Erythroblast (primary cell): Measurements from ENCODE around the gene AGAP1.
A peak's percentile ranks its signal among the peaks of the same experiment; 100 is the strongest.

Source experiments
- DNase-seq, 2 experiments: peaks; one replicate each; lab custom pipeline; 2025; lab: John Stamatoyannopoulos, UW
- GATA1 ChIP-seq: IDR thresholded peaks from 2 replicates; pipeline ENCODE4 v1.6.1; 2011; ENCODE audit warnings: low read depth, mild to moderate bottlenecking, control low read depth, low read length, moderate library complexity
- POLR2A ChIP-seq: IDR thresholded peaks from 2 replicates; pipeline ENCODE4 v1.6.1; 2011; ENCODE audit warnings: mild to moderate bottlenecking, low read length

Gene AGAP1

DNA sequence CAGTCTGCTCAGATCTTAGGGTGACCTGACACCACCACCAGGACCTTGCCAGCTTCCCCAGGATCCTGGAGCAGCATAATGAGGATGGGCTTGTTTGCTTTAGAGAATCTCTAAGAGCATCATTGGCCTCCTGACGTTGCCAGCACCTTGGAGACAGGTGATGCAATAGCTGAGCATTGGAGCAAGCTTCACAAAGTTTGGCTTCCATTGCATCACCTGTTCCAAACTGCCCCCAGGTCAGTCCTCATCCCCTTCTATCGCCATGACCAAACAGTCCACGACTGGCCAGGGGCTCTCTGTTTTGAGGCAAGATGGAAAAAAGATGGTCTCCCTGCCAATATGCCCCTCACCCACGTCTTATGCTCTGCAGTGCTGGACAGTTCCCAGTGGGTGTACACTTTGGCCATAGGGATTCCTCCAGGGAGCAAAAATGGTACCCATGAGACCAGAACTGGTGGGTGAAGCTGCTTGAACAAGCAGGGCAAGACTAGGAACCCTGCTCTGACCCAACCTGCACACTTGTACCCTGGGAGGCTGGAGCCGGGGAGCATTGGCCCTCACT is 22.6 kb upstream of the AGAP1 start:
- no peak for DNase-seq
- no peak for TF ChIP-seq POLR2A
- no peak for TF ChIP-seq GATA1

DNA sequence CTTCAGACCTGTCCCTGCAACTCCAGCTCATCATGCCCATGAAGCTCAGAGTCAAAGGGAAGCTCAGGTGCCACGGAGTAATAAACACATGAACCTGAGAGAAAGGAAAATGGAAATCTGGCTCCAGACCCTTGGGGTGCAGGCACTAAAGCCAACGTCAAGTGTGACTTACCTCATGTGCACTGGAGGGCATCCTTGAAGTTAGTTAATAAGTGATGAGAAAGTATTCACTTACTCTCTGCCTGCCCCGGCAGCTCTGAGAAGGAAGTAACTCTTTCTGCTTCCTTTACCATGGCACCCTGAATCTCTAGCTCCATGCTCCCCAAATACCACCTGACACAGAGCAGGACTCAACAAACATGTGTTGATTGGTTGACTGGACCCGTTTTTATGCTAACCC is 21.4 kb upstream of the AGAP1 start:
- DNase-seq, result no peak
- TF ChIP-seq POLR2A, result no peak

DNA sequence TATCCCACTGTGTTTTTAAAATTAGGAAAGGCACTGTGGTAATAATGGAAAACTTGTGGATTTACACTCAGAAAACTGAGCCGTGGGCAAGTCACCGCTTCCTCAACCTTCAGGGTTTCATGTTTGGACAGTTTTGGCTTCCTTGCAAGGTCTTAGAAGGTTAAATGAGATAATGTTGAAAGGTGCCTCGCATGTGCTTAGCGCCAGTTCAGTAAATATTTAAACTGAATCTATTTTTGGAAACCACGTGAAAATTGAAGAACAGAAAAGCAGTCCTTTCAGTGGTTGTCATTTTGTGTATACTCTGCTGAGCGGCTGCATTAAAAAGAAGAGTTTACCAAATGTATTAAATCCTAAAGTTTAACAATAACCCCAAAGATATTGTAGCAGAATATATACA is 15.2 kb upstream of the AGAP1 start:
- TF ChIP-seq POLR2A (no peak), GATA1 (no peak)
- DNase-seq, result no peak

DNA sequence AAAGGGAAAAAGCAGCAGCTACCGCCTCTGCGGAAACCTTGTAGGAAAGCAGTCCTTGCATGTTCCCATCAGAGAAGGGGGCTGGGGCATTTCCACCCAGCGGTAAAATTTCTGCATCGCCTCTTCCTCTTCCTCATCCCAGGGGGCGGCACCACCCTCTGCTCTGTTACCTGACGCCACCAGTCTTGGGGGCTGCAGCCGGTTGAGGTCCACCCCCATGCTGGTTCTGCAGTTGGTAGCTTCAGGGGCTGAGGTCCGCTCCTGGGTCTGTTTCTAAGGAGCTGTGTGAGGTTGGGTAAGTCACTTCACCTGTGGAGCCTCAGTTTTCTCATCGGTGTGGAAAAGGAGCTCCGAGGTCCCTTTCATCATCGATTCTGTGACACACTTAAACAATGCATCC is 14.2 kb upstream of the AGAP1 start:
- DNase-seq, result no peak

DNA sequence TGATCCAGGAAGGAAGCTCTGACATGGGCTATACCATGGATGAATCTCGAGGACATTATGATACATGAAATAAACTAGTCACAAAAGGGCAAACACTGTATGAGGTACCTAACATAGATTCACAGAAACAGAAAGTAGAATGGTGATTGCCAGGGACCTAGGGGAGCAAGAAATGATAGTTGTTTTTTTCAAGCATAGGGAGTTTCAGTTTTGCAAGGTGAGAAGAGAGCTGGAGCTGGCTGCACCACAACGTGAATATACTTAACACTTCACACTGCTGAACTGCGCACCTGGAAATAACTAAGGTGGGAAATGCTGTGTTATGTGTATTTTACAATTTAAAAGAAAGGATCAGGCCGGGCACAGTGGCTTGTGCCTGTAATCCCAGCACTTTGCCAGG is 13.2 kb upstream of the AGAP1 start:
- TF ChIP-seq POLR2A (no peak), GATA1 (no peak)
- DNase-seq, result no peak

More for the DNA sequence above, 14.2 kb upstream of the AGAP1 start:
- TF ChIP-seq GATA1, result no peak
- no peak for TF ChIP-seq POLR2A

DNA sequence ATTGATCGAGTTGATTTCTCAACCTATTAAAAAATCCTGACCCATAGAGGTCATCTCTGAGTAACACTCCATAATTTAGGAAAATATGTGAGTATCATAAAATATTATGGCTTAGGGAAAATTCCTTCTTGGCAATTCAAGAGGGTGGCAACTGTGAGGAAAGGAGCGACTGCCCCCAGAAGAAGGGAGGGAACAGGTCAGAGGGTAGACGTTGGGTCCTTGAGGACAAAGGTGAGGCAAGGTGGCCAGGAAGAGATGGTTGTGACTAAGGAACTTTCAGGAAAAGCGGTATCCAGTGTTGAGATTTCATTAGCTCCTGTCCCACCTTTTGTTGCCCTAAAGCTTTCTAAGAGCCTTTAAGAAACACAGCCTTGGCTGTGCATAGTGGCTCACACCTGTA is 10.5 kb upstream of the AGAP1 start:
- DNase-seq, result no peak
- TF ChIP-seq POLR2A (no peak), GATA1 (no peak)

DNA sequence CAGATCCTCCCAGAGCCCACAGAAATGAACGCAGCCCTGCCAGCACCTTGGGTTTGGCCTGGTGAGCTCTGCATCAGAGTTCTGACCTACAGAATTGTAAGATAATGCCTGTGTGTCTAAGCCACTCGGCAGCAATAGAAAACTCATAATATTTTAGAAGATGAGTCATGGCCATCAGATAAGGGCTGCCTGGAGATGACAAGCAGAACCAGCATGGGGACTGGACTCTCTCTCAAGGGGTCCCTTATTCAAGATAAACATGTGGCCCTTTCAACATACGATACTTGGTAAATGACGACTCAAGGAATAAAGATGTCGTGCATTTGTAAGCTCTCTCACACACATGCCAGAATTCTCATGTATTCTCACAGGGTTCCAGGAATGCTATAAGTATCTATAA is 8.5 kb upstream of the AGAP1 start:
- DNase-seq, result no peak
- TF ChIP-seq GATA1 (no peak), POLR2A (no peak)

DNA sequence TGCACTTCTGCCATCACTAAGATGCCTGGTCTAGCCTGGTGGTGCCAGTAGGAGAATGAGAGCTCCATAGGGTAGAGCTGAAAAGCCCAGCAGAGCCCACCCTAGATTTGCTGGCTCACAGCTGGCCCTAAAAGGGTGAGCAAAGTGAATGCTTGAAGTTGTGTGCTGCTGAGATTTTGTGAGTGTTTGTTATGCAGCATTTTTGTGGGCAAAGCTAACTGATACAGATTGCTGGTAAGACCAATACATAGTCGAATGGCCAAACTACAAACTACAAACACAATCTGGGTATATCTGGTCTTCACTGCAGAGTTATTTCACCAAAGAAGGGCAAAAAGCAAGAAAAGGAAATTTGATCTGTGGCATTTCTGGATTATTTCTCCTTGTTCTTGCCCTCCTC is 7.1 kb upstream of the AGAP1 start:
- TF ChIP-seq POLR2A (no peak), GATA1 (no peak)
- no peak for DNase-seq

DNA sequence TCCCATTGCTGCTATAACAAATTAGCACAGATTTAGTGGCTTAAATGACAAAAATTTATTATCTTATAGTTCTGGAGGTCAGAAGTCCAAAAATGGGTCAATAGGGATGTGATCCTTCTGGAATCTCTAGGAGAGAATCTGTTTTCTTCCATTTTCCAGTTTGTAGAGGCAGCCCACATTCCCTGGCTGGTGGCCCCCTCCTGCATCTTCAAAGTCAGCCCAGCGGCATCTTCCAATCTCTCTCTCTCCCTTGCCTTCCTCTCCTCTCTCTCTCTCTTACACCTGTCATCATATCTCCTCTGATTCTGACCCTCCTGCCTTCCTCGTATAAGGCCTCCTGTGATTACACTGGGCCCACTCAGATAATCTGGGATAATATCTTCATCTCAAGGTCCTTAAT is 3.9 kb upstream of the AGAP1 start:
- TF ChIP-seq POLR2A (no peak), GATA1 (no peak)
- DNase-seq, result no peak

DNA sequence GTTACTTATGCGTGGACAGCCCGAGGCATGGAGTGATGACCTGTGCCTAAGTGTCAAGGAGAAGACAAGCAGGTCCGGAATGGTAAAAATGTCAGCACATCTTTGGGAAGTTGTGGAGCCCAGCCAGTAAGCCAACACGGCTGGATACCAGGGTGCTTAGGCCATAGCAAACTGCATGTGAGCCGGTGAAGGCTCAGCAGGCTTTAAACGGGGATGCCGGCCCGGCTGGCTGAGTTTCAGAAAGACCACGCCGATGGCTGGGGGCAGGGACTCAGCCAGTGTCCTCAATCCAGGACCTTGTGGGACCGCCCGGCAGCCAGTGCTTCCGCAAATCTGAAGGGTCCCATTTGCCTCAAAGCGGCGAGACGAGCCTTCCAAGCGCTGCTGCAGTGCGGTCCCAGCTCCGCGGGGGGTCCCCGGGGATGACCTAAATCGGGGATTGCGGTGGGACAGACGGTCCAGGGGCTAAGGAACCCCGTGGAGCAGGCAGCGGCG is 946 bp upstream of the AGAP1 start:
- TF ChIP-seq GATA1, result no peak
- TF ChIP-seq POLR2A, result no peak
- no peak for DNase-seq

DNA sequence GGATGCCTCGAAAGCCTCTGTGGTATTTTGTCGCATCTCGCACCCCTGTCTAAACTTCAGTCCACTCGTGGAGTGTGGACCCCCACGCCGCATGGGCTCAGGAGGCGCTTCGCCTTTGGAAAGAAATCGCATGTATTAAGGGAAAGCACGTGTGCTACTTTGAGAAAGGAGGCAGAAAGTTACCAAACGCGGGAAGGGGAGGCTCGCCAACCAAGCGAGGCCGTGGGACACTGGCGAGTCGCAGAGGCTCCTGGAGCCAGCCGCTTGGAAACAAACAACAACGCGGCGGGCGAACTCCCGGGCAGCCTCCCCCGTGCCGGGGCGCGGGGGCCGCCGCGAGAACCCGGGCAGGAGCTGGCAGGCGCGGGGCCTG is 455 bp upstream of the AGAP1 start:
- TF ChIP-seq POLR2A (no peak), GATA1 (no peak)

DNA sequence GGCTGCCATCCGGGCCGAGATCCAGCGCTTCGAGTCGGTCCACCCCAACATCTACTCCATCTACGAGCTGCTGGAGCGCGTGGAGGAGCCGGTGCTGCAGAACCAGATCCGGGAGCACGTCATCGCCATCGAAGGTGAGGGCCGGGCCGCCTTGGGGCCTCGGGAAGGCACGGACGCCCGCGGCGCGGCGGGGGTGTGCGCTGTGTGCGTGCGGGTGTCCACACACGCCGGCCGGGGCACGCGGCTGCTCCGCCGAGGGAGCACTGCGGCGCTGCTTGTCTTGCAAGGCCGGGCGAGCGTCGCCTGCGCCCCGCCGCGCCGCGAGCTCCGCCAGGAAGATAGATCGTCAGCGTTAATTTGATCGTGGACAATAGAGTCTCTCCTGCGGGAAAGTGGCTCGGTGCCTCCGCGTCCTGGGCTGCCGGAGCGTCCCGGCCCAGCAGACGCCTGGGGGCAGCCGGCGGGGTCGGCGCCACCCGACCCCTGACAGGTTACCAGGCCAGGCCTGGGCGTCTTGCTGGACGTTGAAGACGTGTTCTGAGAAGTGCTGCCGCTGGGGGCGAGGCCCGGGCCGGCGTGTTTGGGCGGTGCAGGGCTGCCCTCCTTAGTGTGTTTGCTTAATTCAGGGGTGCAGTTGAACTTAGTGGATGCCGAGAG is 1.0 kb downstream of the AGAP1 start:
- peak in 1 of 2 experiments; percentile 29 for DNase-seq
- TF ChIP-seq GATA1 (no peak), POLR2A (no peak)

More for the DNA sequence above, 455 bp upstream of the AGAP1 start:
- no peak for DNase-seq

DNA sequence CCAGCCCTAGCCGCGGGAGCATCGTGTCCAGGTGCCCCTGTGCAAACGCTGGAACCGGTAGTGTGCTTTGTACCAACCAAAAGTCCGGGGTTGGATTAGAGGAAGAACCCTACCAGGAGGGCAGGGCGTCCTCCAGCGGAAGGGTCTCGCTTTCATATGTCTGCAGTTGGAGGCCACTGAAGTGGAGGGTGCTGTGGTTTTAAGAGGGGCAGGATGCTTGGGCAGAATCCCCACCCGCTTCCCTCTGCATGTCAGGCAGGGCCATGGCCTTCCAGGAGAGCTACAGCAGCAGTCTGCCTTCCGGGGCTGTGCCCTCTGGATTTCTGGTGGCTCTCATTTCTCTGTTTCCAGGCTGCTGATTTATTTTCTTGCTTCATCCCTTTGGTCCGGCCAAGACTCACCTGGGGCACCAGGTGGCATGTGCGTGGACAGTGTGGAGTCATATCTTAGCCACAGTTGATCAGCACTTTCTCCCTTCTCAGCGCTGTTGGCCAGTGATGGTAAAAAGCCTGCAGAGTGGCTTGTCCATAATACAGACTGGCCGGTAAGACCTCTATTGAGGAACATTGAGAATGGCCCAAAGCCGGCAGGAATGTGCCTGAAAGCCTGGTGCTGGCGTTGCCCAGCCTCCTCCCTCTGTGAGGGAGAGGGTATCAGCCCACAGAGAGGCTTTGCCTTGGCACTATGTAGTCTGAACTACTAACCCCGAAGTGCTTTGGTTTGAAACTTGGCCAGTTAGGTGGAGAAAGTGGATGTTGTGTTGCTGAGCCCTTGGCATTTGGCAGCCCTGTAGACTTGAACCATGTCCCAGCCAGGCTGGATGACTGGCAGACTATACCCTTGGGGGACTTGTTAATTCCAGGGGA is 1.8 kb downstream of the AGAP1 start:
- TF ChIP-seq GATA1 (no peak), POLR2A (no peak)
- DNase-seq, result no peak

DNA sequence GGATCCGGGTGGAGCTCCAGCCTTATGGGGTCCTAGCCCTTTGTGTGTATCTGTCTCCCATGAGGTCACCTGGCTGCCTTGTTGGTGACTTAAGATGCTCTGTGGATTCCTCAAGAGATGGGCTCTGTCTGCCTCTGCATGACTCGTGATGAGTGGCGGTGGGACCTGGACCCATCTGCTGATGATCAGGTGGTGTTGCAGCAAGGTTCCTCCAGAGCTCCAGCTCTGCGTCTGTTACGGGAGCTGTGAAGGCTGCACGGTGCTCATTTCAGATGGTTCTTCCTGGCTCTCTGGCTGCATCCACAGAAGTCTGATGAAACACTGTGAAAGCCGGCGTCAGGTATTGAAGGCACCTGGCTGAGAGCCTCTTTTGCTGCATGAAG is 2.4 kb downstream of the AGAP1 start:
- TF ChIP-seq POLR2A (no peak), GATA1 (no peak)
- DNase-seq, result no peak

DNA sequence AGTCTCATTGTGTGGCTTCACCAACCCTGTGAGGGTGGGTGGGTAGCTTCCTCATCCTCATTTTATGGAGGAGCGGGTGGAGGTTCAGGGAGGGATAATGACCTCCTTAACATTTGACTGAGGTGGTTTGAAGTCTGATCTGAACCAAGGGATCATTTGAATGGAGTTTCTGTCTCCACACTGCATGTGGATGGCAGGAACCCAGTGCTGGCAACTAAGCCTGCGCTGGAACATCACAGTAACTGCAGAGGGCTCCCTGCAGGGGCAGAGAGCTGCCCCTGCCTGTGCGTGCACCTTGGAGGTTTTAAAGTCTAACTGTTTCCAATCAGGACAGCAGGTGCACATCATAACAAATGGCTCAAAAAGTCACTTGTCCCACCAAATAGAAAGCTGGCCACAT is 3.3 kb downstream of the AGAP1 start:
- no peak for DNase-seq
- no peak for TF ChIP-seq GATA1
- TF ChIP-seq POLR2A, result no peak
